Caco-2 (cell line): ENCODE data around the gene UMPS. TPM values are rescaled to one million over a fixed set of nuclear protein-coding genes. Genes with fewer than 3 reads are reported as not detected.

ENCODE experiments used
- BruUV-seq: library from RNA; stranded (reverse); fragments of 400-500 nt; replicated peaks from 2 replicates; lab custom pipeline; 2021; lab: Mats Ljungman, UMichigan
- CTCF ChIA-PET: fragments of 300-600 bp; sonication (Branson Sonifier 250); formaldehyde crosslinking; loops from one replicate; lab custom pipeline; 2022; ENCODE audit warnings: antibody characterized with exemption; lab: Charles Lee
- POLR2A ChIA-PET: fragments of 300-600 bp; sonication (Branson Sonifier 250); formaldehyde crosslinking; loops from one replicate; lab custom pipeline; 2022; ENCODE audit warnings: antibody characterized with exemption; lab: Charles Lee
- DNase-seq, 2 experiments: peaks; one replicate each; pipeline versions ENCODE4 v3.0.0 to v3.0.0-alpha.2; 2020 to 2022
- H3K27me3 ChIP-seq: replicated peaks from 2 replicates; pipeline ENCODE4 v1.6.0; 2011; ENCODE audit warnings: low read length; ENCODE audit not compliant: control insufficient read depth, insufficient read depth
- H3K36me3 ChIP-seq: 2 replicates; pipeline ENCODE4 v1.5.1; 2011; ENCODE audit warnings: low read length; ENCODE audit not compliant: control insufficient read depth, insufficient read depth
- H3K4me1 ChIP-seq: fragments of 250-450 bp; sonication (Bioruptor Pico); 2 replicates; pipeline ENCODE4 v1.5.1; 2020; ENCODE audit warnings: mild to moderate bottlenecking
- H3K4me3 ChIP-seq: 2 replicates; pipeline ENCODE4 v1.5.1; 2011; ENCODE audit warnings: low read depth, mild to moderate bottlenecking, control low read depth, low read length
- H3K9me3 ChIP-seq: fragments of 250-450 bp; sonication (Bioruptor Pico); 2 replicates; pipeline ENCODE4 v1.5.1; 2020; ENCODE audit warnings: mild to moderate bottlenecking, moderate library complexity
- H3K27ac Mint-ChIP-seq: one replicate; pipeline ENCODE4 v1.8.0; 2022; ENCODE audit warnings: mixed read lengths; ENCODE audit not compliant: unreplicated experiment
- H3K27me3 Mint-ChIP-seq: one replicate; pipeline ENCODE4 v1.8.0; 2022; ENCODE audit warnings: mixed read lengths; ENCODE audit not compliant: insufficient read depth, unreplicated experiment
- H3K36me3 Mint-ChIP-seq: one replicate; pipeline ENCODE4 v1.8.0; 2022; ENCODE audit warnings: mild to moderate bottlenecking, mixed read lengths; ENCODE audit not compliant: insufficient read depth, unreplicated experiment
- H3K4me1 Mint-ChIP-seq: one replicate; pipeline ENCODE4 v1.8.0; 2022; ENCODE audit warnings: low read depth, mixed read lengths; ENCODE audit not compliant: unreplicated experiment
- H3K4me3 Mint-ChIP-seq: one replicate; pipeline ENCODE4 v1.8.0; 2022; ENCODE audit warnings: mild to moderate bottlenecking, moderate library complexity, mixed read lengths; ENCODE audit not compliant: unreplicated experiment
- H3K9me3 Mint-ChIP-seq: one replicate; pipeline ENCODE4 v1.8.0; 2022; ENCODE audit warnings: mixed read lengths; ENCODE audit not compliant: unreplicated experiment
- CTCF ChIP-seq, 2 experiments: fragments of 200-600 bp in 1 of 2; IDR thresholded peaks; 1 replicate in 1 of 2; 2 replicates in 1 of 2; pipeline versions ENCODE4 v1.5.1 to v1.8.0; 2011 to 2022; ENCODE audit warnings: antibody characterized with exemption in 1 of 2, control low read depth in 1 of 2, inconsistent platforms in 1 of 2, low read depth in 1 of 2, low read length in 1 of 2, mild to moderate bottlenecking in 1 of 2, moderate library complexity in 1 of 2; ENCODE audit not compliant: insufficient read depth in 1 of 2, severe bottlenecking in 1 of 2, unreplicated experiment in 1 of 2
- intact Hi-C: fragments of 100-400 bp; cut with micrococcal nuclease; formaldehyde crosslinking; loops from one replicate; pipeline ENCODE4 v1.10.0; 2022; ENCODE audit not compliant: unreplicated experiment
- microRNA-seq: library from miRNA; unstranded; fragments of <30 nt; microRNA quantifications from one replicate; pipeline ENCODE4 v1.2.0, GENCODE V29; 2022
- total RNA-seq: library from RNA; stranded (reverse); gene quantifications from 2 replicates; pipeline ENCODE4 v1.2.3, GENCODE V29; 2022

Gene UMPS
- total RNA-seq, 1 experiment from 2014 or later: 62.9 TPM

- intact Hi-C loops: no loop called here
- Mint-ChIP-seq H3K4me3 (no peak overlapping the region), H3K27ac (no peak overlapping the region), H3K27me3 (no peaks in the 10 kb centered on the region), H3K36me3 (peaks cover 13% of the 10 kb centered on the region), H3K4me1 (no peaks in the 10 kb centered on the region), H3K9me3 (no peaks in the 10 kb centered on the region)
- Histone ChIP-seq H3K27me3 (no peaks in the 10 kb centered on the region), H3K9me3 (no peaks in the 10 kb centered on the region), H3K4me3 (no peak overlapping the region), H3K4me1 (no peaks in the 10 kb centered on the region), H3K36me3 (peaks cover 1% of the 10 kb centered on the region; the same call in 1 of the 2 replicates)
- CTCF ChIA-PET: no interaction called here
- DNase-seq: no peak
- TF ChIP-seq CTCF (IDR thresholded peaks at IDR 0.05; ENCODE audit: insufficient read depth in 1 of 2, low read depth in 1 of 2, low read length in 1 of 2, severe bottlenecking in 1 of 2, unreplicated experiment in 1 of 2): no peak
- POLR2A ChIA-PET: no interaction called here
- no TSS peak for BruUV-seq
These were observed 62.9 kb downstream of the UMPS start for GRCh38 chr3:124793054-124793739.

- POLR2A ChIA-PET: no interaction called here
- peaks cover 1% of the 10 kb centered on the region; the same call in 1 of the 2 replicates for H3K36me3 ChIP-seq
- H3K27me3 ChIP-seq: no peaks in the 10 kb centered on the region
- CTCF ChIA-PET: interaction anchor here (0.8 kb wide), 1 partner anchor 10 kb away, joined by 4 read pairs; no protein-coding TSS in a partner anchor
- H3K9me3 Mint-ChIP-seq: no peaks in the 10 kb centered on the region
- intact Hi-C loops: no loop called here
- H3K9me3 ChIP-seq: no peaks in the 10 kb centered on the region
- BruUV-seq: no TSS peak
- no peak for TF ChIP-seq CTCF (IDR thresholded peaks at IDR 0.05; ENCODE audit: insufficient read depth in 1 of 2, low read depth in 1 of 2, low read length in 1 of 2, severe bottlenecking in 1 of 2, unreplicated experiment in 1 of 2)
- H3K4me3 Mint-ChIP-seq: no peak overlapping the region
- H3K4me3 ChIP-seq: no peak overlapping the region
- no peaks in the 10 kb centered on the region for H3K4me1 Mint-ChIP-seq
- H3K4me1 ChIP-seq: no peaks in the 10 kb centered on the region
- peaks cover 13% of the 10 kb centered on the region for H3K36me3 Mint-ChIP-seq
- no peak for DNase-seq
- H3K27me3 Mint-ChIP-seq: no peaks in the 10 kb centered on the region
- H3K27ac Mint-ChIP-seq: no peak overlapping the region
These were observed 66.2 kb downstream of the UMPS start for GRCh38 chr3:124796477-124796876.

GRCh38 chr3:124797426-124797945 is 67.2 kb downstream of the UMPS start:
- no peak overlapping the region for H3K4me3 ChIP-seq
- no peaks in the 10 kb centered on the region for H3K9me3 ChIP-seq
- H3K36me3 ChIP-seq: peaks cover 1% of the 10 kb centered on the region; the same call in 1 of the 2 replicates
- H3K4me1 ChIP-seq: no peaks in the 10 kb centered on the region
- no peak for DNase-seq
- ChIA-PET CTCF (no interaction called here), POLR2A (no interaction called here)
- Mint-ChIP-seq H3K4me3 (no peak overlapping the region), H3K27me3 (no peaks in the 10 kb centered on the region), H3K4me1 (no peaks in the 10 kb centered on the region), H3K36me3 (peaks cover 17% of the 10 kb centered on the region), H3K9me3 (no peaks in the 10 kb centered on the region), H3K27ac (no peak overlapping the region)
- no TSS peak for BruUV-seq
- H3K27me3 ChIP-seq: no peaks in the 10 kb centered on the region
- intact Hi-C loops: no loop called here
- TF ChIP-seq CTCF (IDR thresholded peaks at IDR 0.05; ENCODE audit: insufficient read depth in 1 of 2, low read depth in 1 of 2, low read length in 1 of 2, severe bottlenecking in 1 of 2, unreplicated experiment in 1 of 2): no peak

Small RNA genes lying within 50 kb of the gene (microRNA-seq; reads per million reads assigned to microRNA genes)
- gene MIR544B: not detected

Other genes with a start within 250 kb of the UMPS start
- gene ITGB5, start 156.9 kb downstream of the UMPS start, total RNA-seq: 123 and 132 TPM in 2 replicates
- gene MUC13, start 204.3 kb downstream of the UMPS start, total RNA-seq: 3.5 and 5.0 TPM in 2 replicates